ENCODE data around the gene DDO.
"Not testable (repeated sequence)": the region's sequence is repeated elsewhere in the genome, so short reads cannot be mapped to it uniquely, and the experiment has no call there.

Gene DDO, protein sequence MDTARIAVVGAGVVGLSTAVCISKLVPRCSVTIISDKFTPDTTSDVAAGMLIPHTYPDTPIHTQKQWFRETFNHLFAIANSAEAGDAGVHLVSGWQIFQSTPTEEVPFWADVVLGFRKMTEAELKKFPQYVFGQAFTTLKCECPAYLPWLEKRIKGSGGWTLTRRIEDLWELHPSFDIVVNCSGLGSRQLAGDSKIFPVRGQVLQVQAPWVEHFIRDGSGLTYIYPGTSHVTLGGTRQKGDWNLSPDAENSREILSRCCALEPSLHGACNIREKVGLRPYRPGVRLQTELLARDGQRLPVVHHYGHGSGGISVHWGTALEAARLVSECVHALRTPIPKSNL

DNA sequence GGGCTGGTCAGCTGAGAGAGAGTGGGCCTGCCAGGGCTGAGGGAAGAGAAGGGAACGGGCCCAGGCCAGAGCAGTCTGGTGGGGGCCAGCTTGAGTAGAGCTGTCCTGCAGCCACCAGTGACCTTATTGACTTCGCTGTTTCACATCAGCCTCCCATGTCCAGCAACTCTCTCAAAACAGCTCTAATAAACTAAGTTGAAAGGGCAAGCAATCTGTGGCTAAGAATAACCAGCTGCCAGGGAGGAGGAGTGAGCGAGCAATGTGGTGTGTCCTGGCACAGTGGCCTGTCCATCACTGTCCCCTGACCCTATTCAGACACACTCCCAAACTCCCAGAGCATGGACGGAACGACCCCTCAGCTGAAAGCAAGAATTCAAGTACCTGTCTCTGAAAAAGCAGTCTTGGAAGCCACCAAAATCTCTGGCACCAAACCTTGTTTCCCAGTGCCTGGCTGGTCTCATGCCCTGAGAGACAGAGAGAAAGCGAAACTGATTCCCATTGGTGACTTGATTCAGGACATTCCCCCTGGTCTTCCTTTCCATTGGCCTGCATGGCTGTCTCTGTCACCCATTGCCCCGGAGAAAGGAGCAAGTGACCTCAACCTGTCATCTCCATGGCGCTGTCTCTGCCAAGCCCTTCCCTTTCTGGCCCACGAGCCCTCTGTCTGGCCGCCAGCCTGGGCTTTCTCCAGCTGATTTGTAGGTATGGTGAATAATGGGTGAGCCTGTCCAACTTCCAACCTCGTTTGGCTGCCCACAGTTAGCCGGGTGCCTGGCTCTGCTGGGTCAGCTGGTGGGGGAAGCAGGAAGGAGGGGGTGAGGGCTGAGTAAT lies at the start of gene DDO:
DDO (minus strand) TSS at position 490 of the 831 bp plus-strand sequence. CDS start 2,113 bp downstream, outside the sequence.
- DNase-seq (ENCODE audit: low read depth, low spot score) = no peak

DNA sequence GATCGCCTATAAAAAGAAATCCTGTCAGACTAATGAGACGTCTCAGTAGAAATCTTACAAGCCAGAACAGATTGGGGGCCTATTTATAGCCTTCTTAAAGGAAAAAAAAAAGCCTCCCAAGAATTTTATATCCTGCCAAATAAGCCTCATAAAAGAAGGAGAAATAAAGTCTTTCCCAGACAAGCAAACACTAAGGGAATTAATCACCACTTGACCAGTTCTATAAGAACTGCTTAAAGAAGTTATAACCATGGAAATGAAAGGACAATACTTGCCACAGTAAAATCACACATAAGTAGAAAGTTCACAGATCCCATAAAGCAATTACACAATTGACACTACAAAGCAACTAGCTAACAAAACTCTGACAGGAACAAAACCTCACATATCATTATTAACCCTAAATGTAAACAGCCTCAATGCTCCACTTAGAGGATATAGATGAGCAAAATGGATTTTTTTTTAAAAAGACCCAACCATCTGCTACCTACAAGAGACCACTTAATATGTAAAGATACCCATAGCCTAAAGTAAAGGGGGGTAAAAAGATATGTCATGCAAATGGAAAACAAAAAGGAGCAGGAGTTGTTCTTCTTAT lies 47.6 kb upstream of the DDO start:
- DNase-seq (ENCODE audit: low read depth, low spot score) = no peak

DNA sequence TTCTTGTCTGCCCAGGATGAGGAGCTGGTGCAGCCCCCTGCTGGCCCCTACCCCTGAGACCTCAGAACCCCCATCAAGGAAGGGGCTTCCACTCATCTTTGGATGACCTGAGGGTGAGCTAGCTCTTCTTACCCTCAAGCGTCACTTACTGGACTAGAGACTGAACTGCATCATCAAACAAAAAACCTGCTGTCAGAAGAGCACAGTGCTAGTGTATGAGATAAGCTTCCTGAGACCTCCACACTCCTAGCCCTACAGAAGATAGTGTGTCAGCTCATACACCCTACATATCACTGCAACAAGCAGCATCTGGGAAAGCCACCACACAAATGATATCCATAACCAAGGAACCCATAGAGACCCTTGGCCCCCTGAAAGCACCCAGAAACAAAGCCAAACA lies 46.0 kb upstream of the DDO start:
- DNase-seq (ENCODE audit: low read depth, low spot score) = no peak

DNA sequence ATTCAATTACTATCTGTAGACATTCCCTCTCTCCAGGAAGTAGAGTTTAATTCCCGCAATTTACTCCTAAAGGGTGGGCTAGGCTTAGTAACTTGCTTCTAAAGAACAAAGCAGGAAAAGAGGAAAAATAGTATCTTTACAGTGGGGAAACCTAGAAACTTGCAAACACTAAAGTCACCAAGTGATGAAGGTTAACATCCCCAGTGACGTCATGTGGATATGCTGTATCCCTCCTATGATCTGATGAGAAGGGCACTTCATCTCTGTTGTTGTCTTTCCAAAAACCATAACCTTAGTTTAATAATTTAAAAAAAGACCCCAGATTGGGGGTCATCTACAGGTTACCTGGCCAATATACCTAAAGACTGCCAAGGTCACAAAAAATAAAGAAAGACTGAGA lies 43.8 kb upstream of the DDO start:
- DNase-seq (ENCODE audit: low read depth, low spot score) = no peak

DNA sequence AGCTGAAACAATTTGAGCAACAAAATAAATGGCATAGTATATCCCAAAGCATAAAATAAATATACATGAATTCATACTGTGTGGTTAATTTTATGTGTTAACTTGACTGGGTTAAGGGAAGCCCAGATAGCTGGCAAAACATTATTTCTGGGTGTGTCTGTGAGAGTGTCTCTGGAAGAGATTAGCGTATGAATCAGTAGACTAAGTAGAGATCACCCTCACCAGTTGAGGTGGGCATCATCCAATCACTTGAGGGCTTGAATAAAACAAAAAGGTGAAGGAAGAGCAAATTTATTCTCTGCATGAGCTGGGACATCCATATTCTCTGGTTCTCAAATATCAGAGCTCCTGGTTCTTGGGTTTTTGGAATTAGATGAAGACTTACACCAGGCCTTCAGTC lies 43.1 kb upstream of the DDO start:
- DNase-seq (ENCODE audit: low read depth, low spot score) = no peak

DNA sequence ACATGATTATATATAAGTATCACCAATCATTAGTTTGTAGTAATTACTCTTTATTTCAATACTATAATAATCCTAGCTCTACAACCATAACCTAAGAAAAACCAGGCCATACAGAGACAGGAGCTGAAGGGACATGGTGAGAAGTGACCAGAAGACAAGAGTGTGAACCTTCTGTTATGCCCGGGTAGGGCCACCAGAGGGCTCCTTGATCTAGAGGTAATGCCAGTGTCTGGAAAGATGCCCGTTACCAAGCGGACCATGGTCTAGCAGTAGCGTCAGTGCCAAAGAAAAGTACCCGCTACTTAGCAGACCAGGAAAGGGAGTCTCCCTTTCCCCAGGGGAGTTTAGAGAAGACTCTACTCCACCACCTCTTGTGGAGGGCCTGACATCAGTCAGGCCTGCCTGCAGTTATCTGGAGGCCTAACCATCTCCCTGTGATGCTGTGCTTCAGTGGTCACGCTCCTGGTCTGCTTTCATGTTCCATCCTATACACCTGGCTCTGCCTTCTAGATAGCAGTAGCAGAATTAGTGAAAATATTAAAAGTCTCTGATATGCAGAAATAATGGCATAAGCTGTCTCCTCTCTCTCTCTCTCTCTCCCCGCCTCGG lies 42.3 kb upstream of the DDO start:
- DNase-seq (ENCODE audit: low read depth, low spot score) = not testable (repeated sequence)

DNA sequence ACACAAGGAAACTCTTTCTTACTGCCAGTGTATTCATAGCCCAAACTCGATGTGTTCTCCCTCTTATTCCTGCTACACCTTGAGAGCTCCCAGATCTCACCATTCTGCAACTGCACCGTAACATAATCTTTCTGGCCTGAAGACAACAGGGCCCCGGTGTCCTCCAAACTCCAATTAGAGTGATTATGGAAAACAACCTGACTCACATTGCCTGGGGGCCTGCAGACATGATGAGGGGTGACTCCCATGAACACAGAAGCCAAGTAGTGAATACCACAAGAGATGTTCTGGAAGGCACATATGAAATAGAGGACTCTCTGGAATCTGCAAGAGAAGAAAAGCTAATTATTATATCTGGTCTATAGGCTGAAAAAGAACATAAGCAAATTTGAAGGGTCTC lies 41.3 kb upstream of the DDO start:
- DNase-seq (ENCODE audit: low read depth, low spot score) = no peak

DNA sequence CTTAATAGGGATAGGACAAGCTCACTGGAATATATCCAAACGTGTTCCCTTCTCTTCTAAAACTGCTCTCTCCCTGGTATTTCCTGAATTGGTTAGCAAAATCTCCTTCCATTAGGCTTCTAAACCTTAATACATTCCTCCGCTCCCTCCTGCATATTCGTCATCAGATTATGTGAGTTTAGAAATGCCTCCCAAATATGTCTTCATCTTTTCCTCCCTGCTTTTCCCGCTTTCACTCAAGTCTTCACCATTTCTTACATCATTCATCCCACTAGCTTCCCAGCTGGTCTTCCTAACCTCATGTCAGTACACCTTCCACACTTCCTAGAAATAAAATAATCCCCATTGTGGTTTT lies 34.1 kb upstream of the DDO start:
- no peak for DNase-seq (ENCODE audit: low read depth, low spot score)

DNA sequence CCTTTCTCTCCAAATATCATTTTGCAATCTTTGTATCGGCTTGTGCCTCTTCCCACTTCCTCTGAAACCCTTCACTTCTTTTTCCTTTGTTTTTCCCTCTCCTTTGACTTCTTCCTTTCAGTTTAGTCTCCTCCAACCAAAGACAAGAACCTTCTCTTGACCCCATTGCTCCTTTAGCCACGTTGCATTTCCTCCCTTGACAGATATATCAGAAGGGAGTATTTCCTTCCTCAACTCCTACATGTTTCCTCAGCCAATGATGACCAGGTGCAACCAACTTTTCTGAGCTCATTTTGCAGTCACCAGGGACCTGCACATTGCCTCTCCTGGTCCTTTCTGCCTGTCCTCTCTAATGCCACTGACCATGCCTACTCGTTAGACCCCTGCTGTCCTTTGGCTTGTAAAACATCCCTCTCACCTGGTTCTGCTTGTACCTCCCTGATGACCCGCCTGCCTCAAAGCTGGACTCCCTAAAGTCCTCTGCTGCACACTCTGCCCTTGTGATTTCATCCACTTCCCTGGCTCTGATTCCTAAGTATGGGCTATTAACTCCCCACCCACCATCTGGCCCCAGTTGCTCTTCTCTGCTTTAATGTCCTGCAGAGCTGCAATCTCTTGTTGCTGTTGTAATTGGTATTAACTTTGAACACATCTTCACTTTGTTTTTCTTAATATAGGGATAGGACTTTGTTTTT lies 33.6 kb upstream of the DDO start:
- no peak for DNase-seq (ENCODE audit: low read depth, low spot score)

DNA sequence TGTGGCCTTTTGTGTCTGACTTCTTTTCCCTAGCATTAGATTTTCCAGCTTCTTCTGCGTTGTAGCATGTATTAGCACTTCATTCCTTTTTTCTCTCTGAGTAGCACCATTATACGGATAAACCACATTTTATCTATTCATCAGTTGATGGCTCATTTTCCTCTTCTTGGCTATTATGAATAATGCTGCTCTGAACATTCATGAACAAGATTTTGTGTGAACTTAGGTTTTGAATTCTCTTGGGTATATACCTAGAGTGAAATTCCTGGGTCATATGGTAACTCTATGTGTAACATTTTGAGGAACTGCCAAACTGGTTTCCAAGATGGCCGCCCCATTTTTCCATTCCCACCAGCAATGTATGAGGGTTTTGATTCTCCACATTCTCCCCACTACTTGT lies 32.4 kb upstream of the DDO start:
- DNase-seq (ENCODE audit: low read depth, low spot score) = no peak

DNA sequence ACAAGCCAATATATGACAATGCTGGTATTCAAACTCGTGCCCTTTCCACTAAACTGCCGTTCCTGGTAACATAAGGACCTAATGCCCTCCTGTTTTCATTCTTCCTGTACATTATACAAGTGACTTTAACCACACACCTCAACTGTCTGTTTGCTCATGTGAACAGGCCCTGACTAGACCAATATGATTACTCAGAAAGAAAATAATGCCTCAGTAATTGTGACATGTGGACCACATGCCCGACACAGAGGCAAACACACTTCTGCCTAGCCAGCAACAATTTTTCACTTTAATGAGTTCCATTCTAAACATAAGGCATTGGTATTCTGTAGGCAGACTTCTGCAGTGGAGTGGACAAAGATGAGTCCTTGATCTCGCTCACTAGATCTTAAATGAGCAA lies 31.0 kb upstream of the DDO start:
- no peak for DNase-seq (ENCODE audit: low read depth, low spot score)

DNA sequence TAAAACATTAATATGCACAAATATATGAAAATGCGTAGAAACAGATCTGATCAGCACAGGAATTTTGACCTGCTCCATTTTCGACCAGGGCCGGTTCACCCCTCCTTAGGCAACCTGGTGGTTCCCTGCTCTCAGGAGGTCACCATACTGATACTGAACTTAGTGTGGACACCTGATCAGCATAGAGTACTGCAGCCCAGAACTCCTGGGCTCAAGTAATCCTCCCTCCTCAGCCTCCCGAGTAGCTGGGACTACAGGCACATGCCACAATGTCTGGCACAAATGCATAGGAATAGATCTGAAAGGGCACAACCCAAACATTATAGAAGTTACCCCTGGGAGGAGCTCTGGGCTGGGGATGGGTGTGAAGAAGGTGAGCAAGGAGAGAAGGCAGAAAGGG lies 24.7 kb upstream of the DDO start:
- no peak for DNase-seq (ENCODE audit: low read depth, low spot score)

DNA sequence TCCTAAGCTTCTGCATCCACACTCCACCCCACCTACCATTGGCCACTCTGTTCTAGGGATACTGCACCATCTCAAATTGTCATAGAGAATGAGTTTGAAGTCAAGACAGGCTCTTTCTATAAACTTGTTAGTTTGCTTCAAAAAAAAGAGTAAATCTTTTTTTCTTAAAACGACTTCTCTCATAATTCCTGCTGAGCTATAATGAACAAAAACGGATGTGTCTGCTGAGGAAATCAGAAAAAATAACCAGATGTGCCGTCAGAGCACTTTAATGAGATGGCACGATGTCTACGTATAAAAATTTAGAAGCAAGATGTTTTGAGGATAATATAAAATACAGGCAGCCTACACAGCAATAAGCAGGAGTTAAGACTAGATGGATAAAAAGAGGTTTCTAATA lies 24.0 kb upstream of the DDO start:
- DNase-seq (ENCODE audit: low read depth, low spot score) = no peak

DNA sequence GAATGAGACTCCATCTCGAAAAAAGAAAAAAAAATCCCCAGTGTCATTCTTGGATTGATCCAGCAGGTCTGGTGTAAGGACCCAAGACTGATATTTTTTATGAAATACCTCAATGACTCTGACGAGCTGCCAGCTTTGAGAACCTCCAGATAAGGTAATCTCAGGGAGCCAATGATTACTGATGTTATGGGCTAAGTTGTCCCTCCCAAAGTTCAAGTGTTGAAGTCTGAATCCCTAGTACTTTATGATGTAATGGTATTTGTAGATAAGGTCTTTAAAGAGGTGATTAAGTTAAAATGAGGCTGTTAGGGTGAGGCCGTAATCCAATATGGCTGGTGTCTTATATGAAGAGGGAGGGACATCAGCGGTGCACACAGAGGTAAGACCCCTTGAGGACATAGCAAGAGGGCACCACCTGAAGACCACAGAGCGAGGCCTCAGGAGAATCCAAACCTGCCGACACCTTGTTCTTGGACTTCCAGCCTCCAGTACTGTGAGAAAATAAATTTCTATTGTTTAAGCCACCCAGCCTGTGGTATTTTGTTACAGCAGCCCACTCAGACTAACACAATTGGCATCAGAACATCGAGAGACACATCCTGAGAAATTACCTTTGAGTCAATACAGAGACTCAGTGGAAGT lies 19.7 kb upstream of the DDO start:
- DNase-seq (ENCODE audit: low read depth, low spot score) = no peak

DNA sequence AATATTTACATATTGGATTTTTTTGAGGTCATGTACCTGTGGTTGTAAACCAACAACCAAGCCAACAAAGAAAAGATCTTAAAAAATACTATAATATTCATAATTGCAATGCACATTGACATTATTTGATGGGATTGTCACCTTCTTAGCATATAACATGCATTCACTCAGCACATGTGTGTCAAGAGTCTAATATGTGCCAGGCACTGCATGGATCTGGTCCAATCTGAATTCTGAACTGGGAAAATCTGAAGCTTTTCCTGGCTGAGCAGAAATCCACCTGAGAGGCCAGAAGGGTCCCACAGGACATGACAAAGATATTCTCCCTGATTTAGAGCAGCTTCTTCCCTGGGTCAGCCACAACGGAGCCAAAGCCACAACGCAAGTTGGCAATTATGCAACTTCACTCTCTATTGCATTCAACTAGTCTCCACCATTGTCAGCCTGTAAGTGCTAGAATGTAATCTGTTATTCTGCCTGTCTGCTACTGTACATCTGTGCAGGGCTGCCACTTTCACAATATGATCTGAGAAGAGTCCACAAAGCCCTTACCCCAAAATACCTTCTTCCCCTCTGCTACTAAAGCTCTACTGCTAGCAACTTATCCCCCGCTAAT lies 17.0 kb upstream of the DDO start:
- no peak for DNase-seq (ENCODE audit: low read depth, low spot score)

DNA sequence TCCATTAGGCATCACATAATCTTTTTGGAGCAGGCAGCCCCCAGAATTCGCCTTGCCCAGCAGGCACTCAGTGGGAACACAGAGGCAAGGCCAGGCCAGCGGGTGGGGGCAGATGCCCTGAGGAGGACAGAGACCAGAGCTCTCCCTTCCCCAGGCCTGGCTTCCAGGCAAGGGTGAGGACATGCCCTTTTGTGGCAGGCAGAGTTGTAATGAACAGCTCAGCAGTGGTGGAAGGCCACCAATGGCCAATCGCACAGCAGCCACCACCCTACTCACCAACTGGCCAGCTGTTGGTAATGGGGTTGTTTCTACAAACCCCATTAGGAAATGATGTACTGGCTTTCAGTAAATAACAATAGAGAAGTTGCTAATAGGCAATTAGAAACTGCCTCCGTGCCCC lies 15.4 kb upstream of the DDO start:
- DNase-seq (ENCODE audit: low read depth, low spot score) = no peak

DNA sequence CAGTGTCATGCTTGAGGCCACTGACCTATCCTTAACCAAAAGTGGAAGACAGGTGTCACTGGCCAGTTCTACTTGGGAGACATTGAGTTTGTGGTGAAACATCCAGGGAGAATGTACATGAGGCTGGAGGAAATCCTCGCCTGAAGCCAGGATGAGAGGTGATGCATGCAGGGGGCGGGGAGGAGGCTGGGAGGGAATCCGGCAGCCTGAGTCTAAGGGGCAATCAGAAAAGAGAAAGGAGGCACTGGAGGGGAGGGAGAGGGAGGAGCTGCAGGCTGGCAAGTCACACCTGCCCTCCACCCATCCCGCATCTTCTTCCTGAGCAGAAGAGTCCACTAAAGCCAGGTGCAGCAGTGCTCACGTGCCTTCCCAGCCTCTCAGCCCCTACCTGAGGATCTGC lies 14.9 kb upstream of the DDO start:
- DNase-seq (ENCODE audit: low read depth, low spot score) = no peak

DNA sequence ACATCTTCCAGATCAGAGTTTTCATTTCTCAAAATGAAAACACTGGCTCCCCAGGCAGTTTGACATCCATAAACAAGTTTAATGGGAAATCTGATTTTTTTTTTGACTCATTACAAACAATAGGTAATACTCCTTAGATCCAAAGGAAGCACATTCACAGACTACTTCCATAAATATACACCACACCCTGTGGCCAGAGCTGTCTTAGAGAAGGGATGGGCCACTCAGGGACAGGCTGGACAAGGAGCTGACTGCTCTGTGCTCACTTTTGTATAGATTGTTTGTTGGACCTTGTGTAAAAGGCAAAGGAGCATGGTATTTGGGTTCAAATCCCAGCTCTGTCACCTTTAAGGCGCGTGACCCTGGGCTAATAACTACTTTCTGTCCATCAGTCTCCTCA lies 12.8 kb upstream of the DDO start:
- DNase-seq (ENCODE audit: low read depth, low spot score) = no peak

DNA sequence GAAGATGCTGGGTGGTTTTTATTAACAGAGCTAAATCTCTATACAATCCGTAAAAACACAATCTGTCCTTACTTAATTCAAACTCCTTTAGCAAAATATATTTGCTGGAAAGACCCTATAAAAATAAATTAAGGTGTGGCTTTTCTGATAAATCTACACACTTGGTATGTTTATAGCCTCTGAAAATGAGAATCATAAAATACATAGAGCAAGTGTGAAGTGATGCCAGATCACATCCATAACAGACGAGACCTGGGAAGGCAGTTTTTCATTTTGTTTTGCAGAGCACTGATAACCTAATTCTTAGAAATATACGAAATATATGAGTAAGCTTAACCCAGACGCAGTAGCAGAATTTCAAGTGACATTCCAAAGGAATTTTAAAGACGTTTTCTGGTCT lies 10.4 kb upstream of the DDO start:
- DNase-seq (ENCODE audit: low read depth, low spot score) = no peak

DNA sequence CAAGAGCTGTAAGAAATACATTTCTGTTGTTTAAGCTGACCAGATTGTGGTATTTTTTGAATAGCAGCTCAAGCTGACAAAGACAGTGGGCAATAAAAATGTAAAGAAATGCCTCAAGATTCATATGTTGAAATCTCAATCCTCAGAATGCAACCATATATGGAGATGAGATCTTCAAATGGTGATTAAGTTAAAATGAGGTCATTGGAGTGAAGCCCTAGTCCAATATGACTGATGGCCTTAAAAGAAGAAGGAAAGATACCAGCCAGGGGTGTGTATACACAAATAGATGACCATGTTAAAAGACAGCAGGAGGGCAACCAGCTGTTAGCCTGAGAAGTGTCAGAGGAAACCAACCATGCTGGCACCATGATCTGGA lies 7.1 kb upstream of the DDO start:
- no peak for DNase-seq (ENCODE audit: low read depth, low spot score)
